ENCODE measurements around the gene ZBTB7C.

Gene ZBTB7C

DNA sequence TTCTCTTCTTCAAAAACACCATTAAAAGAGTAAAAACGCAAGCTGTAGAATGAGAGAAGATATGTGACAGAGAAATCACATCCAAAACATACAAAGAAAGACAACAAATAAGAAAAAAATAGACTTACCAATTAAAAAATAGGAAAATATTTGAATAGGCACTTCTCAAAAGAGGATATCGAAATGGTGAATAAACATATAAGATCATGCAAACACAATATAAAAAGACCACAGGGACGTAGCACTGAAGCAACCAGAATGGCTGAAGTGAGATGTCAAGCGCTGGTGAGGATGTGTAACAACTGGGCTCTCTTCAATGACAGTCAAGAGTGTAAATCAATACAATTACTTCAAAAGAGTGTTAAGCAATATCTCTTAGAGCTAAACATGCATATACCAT, 202.3 kb downstream of the ZBTB7C start:
- DNase-seq, result no peak

DNA sequence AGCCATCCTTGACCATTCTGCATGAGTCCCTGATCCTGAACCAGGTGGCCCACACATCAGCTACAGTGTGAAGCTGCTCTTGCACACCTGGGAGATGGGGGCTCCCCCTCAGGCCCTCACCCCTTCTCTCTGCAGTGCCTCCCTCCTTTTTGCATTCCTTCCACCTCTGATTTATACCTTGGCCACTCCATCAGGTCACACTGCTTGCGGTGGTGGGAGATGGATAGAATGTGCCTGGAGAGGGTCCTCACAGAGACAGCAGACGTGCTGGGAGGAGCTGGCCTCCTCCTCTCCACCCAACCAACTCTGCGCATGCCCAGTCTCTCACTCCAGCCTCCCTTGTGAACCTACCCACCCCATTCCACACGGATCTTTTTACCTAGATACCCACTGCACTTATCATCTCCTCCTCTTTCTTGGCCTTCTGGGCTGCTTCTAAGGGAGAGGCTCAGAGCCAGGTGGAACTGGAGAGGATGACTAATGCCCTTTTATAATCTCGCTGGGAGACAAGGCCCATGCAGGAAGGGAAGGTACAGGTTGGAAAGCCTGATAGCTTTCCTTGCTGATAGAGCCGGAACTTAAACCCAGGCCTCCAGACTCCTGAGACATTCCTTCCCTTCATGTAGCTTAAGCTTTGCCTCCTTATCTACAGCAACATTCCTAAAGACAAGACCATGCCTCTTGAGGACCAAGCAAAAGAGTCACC, 205.1 kb downstream of the ZBTB7C start:
- DNase-seq, result no peak

DNA sequence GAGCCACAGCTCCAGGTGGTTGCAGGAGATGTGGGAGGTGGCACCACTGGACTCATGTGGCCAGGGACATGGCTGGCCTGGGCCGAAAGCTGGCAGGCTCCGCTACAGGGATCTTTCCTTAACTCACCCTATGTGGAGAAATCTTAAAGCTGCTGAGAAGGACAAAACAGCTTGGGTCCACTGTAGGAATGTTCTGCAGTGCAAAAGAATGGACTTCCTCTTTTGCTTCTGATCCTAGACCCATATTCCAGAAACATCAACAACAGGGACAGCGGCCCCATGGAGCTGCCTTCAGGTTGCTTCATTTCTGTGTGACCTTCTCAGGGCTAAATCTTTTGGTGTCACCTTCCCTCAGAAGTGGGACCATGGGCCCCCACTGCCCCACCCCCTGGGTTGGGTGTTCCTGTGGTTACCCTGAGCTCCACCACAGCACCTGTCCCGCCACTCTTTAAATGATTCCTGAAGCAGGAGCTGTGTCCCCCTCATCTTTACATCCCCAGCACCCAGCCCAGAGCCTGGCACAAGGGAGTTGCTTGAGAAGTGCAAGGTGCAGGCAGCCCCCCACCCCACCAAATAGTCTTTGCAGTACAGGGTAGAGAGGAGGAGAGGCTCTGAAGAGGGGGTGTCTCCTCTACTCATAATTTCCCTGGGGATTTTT, 205.8 kb downstream of the ZBTB7C start:
- DNase-seq, result no peak

DNA sequence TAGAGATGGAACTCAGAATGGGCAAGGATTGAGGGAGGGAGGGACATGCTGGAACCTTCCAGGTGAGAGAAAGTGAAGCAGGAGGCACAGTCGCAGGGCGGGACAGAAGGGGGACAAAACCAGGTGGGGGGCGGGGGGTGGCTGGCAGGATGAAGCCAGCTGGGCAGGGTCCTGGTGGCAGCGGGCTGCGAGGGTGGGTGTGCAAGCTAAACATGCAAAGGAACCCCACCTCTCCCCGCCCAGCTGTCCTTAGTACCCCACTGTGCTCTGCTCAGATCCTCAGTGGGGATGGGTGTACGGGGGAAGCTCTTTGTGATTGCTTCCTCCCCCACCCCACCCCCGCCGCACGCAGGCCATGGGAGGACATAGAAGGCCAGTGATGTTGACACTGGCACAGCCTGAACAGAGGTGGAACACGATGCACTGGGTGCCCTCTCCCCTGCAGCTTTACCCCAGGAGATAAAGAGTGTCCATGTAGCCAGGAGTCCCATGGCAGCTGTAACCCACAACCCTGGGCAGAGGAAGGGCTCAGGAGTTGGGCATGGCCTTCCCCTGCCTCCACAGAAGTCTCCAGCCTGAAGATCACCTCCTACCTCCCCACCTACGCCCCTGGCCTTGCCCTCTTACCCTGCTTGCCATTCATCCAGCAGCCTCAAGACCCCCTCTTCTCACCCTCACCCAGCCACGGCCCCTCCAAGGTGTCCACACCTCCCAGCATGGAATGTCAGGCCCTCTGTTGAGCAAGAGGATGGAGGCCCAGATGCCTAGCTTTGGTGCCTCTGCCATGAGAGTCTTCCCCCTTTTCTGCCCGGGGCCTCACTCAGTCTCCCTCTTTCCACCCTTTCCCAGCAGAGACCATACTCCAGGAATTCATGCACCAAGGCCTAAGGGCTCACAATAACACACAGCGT, 206.6 kb downstream of the ZBTB7C start:
- DNase-seq, result no peak

DNA sequence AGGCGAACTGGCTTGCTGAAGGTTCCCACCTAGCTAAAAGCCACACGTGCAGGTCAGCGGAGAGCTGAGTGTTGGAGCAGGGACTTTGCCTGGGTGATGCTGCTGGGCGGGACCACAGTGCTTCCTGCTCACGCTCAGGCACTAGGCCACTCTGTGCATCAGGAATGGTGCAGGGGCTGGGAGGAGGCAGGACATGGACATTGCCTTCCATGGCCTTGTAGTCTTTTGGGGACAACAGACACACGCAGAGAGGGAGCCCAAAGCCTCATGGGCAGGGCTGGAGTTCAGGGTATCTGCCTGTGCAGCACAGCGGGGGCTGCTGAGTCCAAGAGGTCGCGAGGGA, 207.2 kb downstream of the ZBTB7C start:
- DNase-seq, result no peak

DNA sequence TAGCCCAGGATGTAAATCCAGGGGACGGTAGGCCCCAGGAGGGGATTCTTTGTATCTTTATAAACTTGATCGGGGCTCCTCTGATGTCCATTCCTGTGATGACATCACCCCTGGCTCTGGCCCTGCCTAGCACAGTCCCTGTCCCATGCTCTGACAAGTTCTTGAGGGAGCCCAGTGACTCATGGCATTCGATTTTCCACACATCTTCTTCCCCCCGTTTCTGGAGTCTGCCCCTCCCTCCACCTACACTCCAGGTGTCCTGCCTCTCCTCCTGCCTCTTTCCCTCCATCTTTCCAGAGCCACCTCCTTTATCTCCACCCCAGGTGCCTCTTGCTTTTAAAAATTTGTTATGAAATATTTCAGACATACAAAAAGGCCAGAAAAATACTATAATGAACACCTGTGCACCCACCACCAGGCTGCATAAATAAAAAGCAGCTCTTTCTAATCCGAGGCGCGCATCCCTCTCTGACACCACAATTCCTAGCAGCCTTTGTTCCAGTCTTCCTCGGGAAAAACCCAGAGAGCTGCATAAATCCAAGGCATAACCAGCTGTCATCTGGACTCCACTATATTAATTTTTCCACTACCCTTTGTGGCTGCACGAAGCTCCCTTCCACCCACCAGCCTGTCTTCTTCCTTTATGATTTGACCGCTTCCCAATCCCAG, 207.7 kb downstream of the ZBTB7C start:
- no peak for DNase-seq

DNA sequence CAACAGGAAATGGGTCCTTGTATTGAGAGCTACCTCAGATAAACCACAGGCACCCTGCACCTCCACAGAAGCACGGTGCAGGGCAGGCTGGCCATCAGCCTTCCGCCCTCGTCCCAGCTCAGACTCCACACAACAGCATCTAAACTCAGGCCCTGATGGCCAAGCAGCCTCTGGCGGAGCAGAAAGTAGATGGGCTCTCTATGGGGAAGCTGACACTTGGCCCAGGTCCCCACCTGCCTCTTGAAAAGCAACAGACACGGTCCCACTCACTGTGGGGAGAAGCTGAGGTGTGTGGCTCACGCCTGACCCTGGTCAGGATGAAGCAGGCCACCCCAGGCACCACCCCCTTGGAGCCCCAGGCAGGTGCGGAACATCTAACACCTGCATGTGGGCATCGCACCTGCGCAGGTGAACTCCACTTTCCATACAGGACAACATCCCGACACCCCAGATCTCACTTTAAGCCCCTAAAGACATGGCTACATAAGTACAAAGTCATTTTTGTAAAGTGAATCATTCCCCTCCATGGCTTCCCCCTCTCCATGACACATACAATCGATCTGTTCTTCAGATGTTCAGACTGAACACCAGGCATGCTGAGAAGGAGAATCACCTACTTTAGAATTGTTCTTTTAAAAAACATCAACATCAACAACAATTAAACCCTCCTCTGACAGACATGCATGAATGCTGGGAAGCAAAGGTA, 208.4 kb downstream of the ZBTB7C start:
- DNase-seq, result no peak

DNA sequence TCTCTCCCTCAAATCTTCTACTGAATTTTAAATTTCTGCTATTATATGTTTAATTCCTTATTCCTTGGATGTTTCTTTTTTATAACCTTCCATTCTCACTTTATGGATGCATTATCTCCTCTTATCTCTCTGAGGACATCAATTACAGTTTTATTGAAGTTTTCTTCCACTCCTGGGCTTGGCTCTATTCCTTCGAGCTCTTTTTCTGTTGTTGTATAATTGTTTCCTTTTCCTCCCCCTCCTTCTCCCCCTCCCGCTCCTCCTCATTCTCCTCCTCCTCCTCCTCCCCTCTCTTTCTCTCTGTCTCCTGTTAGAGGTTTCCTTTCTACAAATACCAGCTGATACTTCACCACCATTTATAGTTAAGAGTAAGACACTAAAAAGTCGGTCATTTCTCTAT, 209.8 kb downstream of the ZBTB7C start:
- DNase-seq, result no peak

DNA sequence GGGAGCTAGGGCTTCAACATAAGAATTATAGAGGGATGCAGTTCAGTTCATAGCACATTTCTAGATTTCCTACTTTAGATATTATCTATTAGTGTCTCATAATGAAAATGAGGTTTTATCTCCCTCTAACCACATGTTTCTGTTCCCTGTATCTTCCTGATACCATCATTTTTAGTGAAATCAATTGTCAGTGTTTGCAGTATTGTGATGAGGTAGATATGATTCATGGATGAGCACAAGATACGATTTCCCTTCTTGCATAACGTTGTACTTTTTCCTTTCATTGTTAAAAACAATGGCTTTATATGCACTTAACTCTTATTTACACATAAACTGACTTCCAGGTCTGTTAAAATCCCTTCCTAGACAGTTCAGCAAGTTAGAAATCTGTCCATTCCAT, 211.4 kb downstream of the ZBTB7C start:
- DNase-seq, result no peak

DNA sequence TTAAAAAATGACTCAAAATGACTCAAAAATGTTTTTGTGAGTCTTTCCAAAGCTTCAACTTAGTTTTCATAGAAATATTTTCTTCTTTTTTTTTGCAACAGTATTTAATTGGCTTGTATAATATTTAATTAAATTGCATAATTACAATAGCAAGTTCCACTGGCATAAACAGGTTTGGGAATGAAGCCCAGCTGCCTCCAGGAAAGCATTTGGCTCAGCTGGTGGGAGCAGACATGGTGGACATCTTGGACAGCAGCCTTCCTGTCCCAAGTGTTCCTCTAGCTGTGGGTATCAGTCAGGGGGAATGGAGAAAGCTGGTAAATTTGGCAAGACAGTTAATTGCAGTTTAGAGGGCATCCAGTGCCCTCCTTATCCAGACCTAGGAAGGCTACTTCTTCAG, 213.4 kb downstream of the ZBTB7C start:
- no peak for DNase-seq

DNA sequence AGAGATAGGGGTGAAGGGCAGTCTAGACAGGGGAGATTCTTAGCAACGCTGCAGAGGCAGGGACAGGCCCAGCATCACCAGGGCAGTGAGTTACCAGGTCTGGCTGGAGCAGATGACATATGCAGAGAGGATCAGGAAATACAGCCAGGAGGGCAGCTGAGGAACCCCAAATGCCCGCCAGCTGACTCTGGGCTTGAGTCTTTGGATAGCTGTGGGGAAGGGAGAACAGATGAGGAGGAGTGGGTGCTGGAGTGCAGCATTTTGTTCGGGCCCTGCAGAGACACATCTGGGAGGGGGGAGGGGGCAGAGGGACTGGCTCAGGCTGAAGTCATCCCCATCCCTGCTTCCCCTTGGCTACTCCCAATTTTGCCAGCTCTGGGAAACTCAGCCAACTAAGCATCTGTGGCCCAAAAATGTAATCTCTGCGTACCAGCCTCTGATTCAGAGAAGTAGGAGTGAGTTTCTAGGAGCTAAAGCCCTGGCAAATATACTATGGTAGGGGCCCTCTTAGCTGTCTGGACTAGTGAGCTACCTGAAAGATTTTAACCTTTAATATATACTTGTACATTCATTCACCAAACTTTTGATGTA, 214.5 kb downstream of the ZBTB7C start:
- no peak for DNase-seq

DNA sequence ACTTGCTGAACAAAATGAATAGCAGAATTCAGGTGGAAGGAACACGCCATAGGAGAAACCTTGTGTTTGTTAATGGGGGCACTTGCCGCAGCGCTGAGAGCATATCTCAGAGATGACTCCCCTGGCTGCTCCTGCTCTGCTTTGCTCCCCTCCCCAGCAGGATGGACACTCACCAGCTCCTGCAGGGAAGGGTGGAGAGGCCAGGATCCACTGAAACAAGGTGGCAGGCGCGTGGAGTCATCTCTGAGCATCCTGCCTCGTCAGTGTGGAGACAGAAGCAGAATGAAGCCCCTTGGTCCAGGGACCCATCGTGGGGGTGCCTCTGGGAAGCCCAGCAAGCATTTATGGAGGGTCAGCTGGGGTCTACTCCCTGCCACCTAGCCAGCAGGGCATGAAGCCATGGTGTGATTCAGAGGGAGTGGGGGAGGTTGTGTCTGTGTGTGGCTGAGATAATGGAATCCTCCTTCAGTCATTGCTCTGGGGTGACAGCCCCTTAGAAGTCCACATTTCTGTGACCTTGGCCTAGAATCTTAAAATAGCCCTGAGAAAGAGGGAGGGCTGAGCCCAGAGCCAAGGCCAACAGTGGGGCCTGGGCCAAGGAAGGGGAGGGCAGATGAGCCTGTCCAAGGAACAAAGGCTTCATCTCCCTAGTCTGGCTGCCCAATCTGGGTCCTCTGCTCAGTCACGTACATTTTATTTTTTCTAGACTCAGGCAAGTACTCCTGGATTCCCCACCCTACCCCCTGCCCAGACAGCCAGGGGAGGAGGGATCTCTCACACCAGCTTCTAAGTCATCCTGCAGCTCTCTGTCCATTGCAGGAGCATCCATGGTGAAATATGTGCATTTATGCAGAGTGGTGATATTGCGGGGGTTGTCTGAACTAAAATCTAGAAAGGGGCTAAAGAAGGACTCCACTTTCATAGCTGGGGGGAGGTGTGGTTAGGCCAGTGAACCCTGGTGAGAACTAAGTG, 215.4 kb downstream of the ZBTB7C start:
- DNase-seq, result no peak

DNA sequence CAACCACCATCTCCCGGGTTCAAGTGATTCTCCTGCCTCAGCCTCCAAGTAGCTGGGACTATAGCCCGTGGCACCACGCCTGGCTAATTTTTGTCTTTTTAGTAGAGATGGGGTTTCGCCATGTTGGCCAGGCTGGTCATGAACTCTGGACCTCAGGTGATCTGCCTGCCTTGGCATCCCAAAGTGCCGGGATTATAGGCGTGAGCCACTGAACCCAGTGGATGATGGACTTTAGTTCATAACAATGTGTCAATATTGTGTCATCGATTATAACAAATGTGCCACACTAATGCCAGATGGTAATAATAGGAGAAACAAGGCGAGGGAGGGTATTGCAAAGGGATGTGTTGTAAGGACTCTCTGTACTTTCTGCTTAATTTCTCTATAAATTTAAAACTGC, 216.6 kb downstream of the ZBTB7C start:
- DNase-seq, result no peak

DNA sequence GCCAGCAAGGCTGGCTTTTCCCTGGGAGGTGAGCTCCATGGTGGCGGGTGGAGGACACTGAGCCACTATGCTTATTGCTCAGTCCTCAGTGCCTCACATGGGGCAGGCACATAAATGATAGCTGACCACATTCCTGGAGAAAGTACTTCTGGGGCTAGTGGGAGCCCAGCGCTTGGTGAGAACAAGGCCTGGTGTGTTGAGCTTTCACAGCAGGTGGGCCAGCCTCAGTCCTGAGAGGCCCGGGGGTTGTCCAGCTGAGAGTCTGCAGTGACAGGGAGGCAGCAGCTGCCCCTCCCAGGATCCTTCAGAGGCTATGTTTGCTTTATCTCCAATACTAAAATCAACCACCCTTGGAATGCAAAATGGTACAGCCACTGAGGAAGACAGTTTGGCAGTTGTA, 217.7 kb downstream of the ZBTB7C start:
- DNase-seq, result no peak

DNA sequence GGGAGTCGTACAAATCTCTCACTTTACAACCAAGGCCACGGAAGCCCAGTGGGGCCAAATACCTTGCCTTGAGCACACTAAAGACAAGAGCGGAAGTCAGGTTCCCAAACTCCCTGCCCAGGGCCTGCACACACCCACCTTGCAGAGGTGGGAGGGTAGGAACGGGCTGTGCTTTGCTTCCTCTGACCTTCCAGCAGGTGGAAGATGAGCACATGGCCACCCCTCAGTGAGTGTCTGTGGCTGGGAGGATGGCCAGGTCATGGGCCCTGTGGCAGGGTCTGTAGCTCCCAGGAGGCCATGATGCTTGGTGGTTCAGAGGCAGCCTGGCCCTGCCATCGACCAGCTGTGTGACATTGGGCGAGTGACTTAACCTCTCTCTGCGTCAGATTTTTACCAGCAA, 218.2 kb downstream of the ZBTB7C start:
- no peak for DNase-seq

DNA sequence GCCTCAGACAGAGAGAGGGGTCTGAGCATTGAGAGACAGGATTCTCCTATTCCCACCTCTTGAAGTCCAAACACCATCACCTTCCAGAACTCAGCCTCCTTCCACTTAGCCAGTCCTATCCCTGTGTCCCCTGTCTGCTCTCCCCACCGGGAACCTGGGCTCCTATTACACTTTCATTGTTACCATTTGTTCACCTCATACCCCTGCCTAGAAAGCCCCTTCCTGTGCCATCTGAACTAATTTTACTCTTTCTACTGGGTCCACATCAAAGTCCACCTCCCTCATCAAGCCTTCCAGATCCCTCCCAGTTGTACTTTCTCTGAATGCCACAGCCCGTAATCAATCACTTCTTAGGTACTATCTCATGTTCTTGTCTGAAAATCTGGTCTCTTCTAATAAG, 220.6 kb downstream of the ZBTB7C start:
- no peak for DNase-seq

DNA sequence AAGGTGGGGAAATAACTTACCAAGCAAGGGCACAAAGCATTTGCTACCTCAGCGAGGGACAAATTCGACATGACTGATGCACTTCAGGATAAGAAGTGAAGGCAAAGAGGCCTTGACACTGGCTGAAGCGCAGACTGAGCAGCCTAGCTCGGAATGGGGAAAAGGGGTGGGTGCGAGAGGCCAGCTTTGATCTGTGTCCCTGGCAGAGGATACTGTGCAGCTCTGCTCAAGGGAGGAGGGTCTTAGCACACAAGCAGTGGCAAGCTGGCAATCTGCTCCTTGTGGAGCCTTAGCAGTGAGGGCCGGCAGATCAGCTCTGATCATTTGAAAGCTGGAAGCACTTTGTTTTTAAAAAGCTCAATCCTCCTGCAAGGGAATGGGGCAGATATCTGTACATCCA, 222.3 kb downstream of the ZBTB7C start:
- no peak for DNase-seq

DNA sequence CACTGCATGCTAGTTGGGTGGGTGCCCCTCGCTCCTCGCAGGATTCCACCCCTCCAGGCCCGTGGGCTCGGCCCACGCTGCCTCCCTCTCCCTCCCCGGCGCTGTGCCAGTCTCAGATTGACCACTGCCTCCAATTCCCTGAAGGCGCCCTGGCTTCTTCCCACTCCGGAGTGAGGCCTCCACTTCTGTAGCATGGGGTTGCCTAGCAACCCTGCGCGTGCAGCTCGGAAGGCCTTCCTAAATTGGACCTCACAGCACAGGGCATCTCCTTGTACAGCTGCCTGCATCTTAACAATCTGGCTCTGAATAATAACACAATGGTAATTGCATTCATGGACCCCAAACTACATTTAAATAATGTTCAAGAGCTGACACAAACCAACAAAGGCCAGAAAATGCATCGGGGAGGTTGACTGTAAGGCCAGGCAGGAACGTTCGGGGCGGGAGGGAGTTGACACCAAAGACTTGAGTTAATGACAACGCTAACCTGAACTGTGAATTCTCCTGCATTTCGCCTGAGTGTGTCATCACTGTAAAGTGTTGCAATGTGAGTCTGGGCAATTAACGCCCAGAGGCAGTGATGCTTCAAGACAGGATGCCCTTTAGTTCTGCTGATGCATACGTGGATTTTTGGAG, 222.9 kb downstream of the ZBTB7C start:
- no peak for DNase-seq

DNA sequence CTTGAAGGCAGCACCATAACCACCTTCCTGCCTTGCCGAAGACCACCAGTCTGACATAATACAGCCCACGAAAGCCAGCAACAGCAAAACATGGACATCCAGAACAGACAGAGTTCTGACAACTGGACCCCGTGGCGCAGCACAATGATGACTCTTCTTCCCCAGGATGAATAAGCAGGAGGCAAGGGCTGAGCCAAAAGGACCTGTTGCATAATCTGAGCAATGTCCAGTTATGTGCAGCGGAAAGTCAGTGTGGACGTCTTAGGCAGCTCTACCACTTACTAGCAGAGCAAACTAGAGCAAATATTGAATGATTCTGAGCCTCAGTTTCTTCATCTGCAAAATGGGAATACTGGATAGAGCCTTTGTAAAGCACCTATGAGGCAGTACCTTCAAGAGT, 225.1 kb downstream of the ZBTB7C start:
- DNase-seq, result no peak

DNA sequence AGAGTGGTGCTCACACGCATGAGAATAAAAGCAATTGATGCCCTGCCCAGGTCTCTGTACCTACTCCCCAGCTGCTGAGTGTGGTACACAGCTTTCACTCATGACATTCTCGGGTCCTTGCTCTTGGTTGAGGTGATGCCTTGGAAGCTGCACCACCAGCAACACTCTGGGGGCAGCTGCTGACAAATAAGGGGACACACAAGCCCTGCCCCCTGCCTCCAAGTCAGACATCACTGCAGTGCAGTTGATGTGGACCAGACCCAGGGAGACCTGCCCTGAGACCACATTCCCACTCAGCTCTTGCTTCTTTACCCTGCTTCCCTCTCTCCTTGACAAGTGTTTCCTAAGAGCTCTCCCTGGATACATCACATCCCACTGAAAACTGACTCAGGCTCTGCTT, 225.6 kb downstream of the ZBTB7C start:
- DNase-seq, result no peak

DNA sequence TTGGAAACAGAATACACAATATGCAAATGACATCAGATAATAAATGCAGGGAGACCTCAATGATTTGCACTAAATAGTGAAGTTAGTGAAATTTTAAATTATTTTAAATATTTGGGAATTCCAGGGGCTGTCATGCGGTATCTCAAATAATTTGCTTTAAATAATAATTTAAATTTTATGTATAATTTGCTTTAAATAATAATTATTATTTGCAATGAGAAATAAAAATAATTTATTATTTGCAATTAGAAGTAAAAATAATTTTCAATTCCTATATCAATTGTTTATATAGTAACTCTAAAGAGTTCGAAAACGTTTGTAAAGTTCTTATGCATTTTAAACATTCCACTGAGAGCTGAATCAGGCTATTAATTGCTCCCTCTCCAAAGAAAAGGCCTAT, 226.4 kb downstream of the ZBTB7C start:
- no peak for DNase-seq
